OCI-LY7 (cell line): ENCODE measurements around the gene GAMT. TPM values are rescaled to one million over a fixed set of nuclear protein-coding genes. Genes with fewer than 3 reads are reported as not detected.
A peak's percentile ranks its signal among the peaks of the same experiment; 100 is the strongest.

Experiments used
- BruUV-seq: library from RNA; stranded (reverse); fragments of 400-500 nt; replicated peaks from 2 replicates; lab custom pipeline; 2021; lab: Mats Ljungman, UMichigan
- CTCF ChIA-PET: fragments of 300-600 bp; sonication (Branson Sonifier 250); formaldehyde crosslinking; loops from one replicate; lab custom pipeline; 2022; ENCODE audit warnings: antibody characterized with exemption; ENCODE audit not compliant: unreplicated experiment; lab: Charles Lee
- POLR2A ChIA-PET: fragments of 300-600 bp; sonication (Branson Sonifier 250); formaldehyde crosslinking; loops from one replicate; lab custom pipeline; 2022; ENCODE audit warnings: antibody characterized with exemption; lab: Charles Lee
- DNase-seq: peaks from one replicate; pipeline ENCODE4 v3.0.0-alpha.2; 2015; ENCODE audit warnings: low spot score
- H2AFZ ChIP-seq: fragments of 200-600 bp; sonication (generic), shearing (Covaris generic); 2 replicates; pipeline ENCODE4 v1.6.1; 2014; ENCODE audit warnings: mild to moderate bottlenecking, antibody characterized with exemption, low read length, moderate library complexity
- H3K27ac ChIP-seq: fragments of 200-600 bp; sonication (generic); 2 replicates; pipeline ENCODE4 v1.5.1; 2014; ENCODE audit warnings: mixed run types, low read depth, mild to moderate bottlenecking, moderate library complexity, low read length, inconsistent platforms; ENCODE audit not compliant: poor library complexity, severe bottlenecking
- H3K36me3 ChIP-seq: fragments of 200-600 bp; sonication (generic); 2 replicates; pipeline ENCODE4 v1.6.1; 2014; ENCODE audit warnings: mild to moderate bottlenecking, antibody characterized with exemption, low read length, moderate library complexity, mixed read lengths; ENCODE audit not compliant: insufficient read depth
- H3K4me1 ChIP-seq: fragments of 200-600 bp; sonication (generic); 2 replicates; pipeline ENCODE4 v1.5.1; 2014; ENCODE audit warnings: mild to moderate bottlenecking, low read length; ENCODE audit not compliant: insufficient read depth, poor library complexity, severe bottlenecking
- H3K4me2 ChIP-seq: fragments of 200-600 bp; sonication (generic); 2 replicates; pipeline ENCODE4 v1.6.1; 2014; ENCODE audit warnings: mild to moderate bottlenecking, low read length
- H3K4me3 ChIP-seq: fragments of 200-600 bp; sonication (generic); 2 replicates; pipeline ENCODE4 v1.5.1; 2014; ENCODE audit warnings: mild to moderate bottlenecking, low read depth, low read length; ENCODE audit not compliant: poor library complexity, severe bottlenecking
- H3K79me2 ChIP-seq: fragments of 200-600 bp; sonication (generic); 2 replicates; pipeline ENCODE4 v1.6.1; 2016; ENCODE audit warnings: low read depth, mild to moderate bottlenecking, low read length, moderate library complexity, mixed read lengths; ENCODE audit not compliant: insufficient read depth
- H3K9me2 ChIP-seq: fragments of 200-600 bp; sonication (generic); 2 replicates; pipeline ENCODE4 v1.6.1; 2016; ENCODE audit warnings: mild to moderate bottlenecking, low read length, mixed read lengths; ENCODE audit not compliant: insufficient read depth
- H3K9me3 ChIP-seq: fragments of 200-600 bp; sonication (generic); 2 replicates; pipeline ENCODE4 v1.6.1; 2014; ENCODE audit warnings: mild to moderate bottlenecking, mixed run types, low read length, mixed read lengths
- H4K20me1 ChIP-seq: fragments of 200-600 bp; sonication (generic); 2 replicates; pipeline ENCODE4 v1.6.1; 2014; ENCODE audit warnings: mild to moderate bottlenecking, antibody characterized with exemption, low read length, moderate library complexity, mixed read lengths; ENCODE audit not compliant: insufficient read depth
- CTCF ChIP-seq: fragments of 200-600 bp; sonication (generic); conservative IDR thresholded peaks from 2 replicates; pipeline ENCODE4 v1.5.1; 2014; ENCODE audit warnings: mild to moderate bottlenecking, antibody characterized with exemption, low read length, moderate library complexity, mixed read lengths
- EZH2phosphoT487 ChIP-seq: fragments of 200-600 bp; sonication (generic); IDR thresholded peaks from 2 replicates; pipeline ENCODE4 v1.6.1; 2018; ENCODE audit warnings: low read depth, borderline replicate concordance, mild to moderate bottlenecking, mixed run types, antibody characterized with exemption, low read length, moderate library complexity, mixed read lengths
- intact Hi-C: fragments of 100-400 bp; cut with micrococcal nuclease; formaldehyde crosslinking; loops from one replicate; pipeline ENCODE4 v1.10.0; 2022; ENCODE audit not compliant: unreplicated experiment
- total RNA-seq, 2 experiments: library from RNA; depleted of rRNA in 1 of 2; stranded (reverse); fragments of >200 nt in 1 of 2; shearing (Covaris generic) in 1 of 2; gene quantifications; 2 replicates each; pipeline ENCODE4 v1.2.3, GENCODE V29; 2014 to 2022

GAMT gene
- total RNA-seq, 2 experiments from 2014 or later, result 14.4 to 27.5 TPM

- POLR2A ChIA-PET, result interaction anchor here (0.6 kb wide), 1 partner anchor 387 kb away, joined by 3 read pairs; no protein-coding TSS in a partner anchor
These were observed 37.6 kb upstream of the GAMT start for GRCh38 chr19:1438933-1439354.

GRCh38 chr19:1438035-1438932 is 36.9 kb upstream of the GAMT start, which contains the start of gene RPS15:
TSS of gene RPS15 (plus strand) at chr19:1438396. CDS start at chr19:1438426, 30 bp downstream.
- intact Hi-C loops, result loop anchor here (1.0 to 5.0 kb wide), 2 partner anchors 31 to 161 kb away; partner anchors contain the start of genes DAZAP1 and FAM174C
- ChIA-PET CTCF (no interaction called here), POLR2A (no interaction called here)
- Histone ChIP-seq H3K79me2 (peaks cover 34% of the 10 kb centered on the region), H3K4me3 (peak within 1 kb of the TSS; percentile 96), H3K27ac (peak within 1 kb of the TSS; percentile 68), H3K9me2 (no peaks in the 10 kb centered on the region), H4K20me1 (peaks cover 18% of the 10 kb centered on the region), H3K36me3 (peaks cover 76% of the 10 kb centered on the region), H3K4me2 (peak within 1 kb of the TSS; percentile 93), H3K9me3 (no peaks in the 10 kb centered on the region), H2AFZ (peak within 1 kb of the TSS; percentile 54; the same call in 1 of the 2 replicates), H3K4me1 (peaks cover 27% of the 10 kb centered on the region)
- peak; percentile 97 for DNase-seq
- TF ChIP-seq EZH2phosphoT487 (no peak), CTCF (peak; percentile 85)
- BruUV-seq, result TSS peak; percentile 73

More at GRCh38 chr19:1438933-1439354, 37.6 kb upstream of the GAMT start:
- Histone ChIP-seq H4K20me1 (peaks cover 18% of the 10 kb centered on the region), H3K9me2 (no peaks in the 10 kb centered on the region), H3K27ac (peak overlapping the region; percentile 68), H3K4me3 (peak overlapping the region; percentile 96), H3K36me3 (peaks cover 71% of the 10 kb centered on the region), H3K4me2 (peak overlapping the region; percentile 93), H2AFZ (no peak overlapping the region), H3K79me2 (peaks cover 34% of the 10 kb centered on the region), H3K9me3 (no peaks in the 10 kb centered on the region), H3K4me1 (peaks cover 30% of the 10 kb centered on the region)
- intact Hi-C loops, result loop anchor here (1.0 to 5.0 kb wide), 2 partner anchors 32 to 162 kb away; partner anchors contain the start of genes DAZAP1 and FAM174C
- no TSS peak for BruUV-seq
- CTCF ChIA-PET, result no interaction called here
- peak; percentile 38 for DNase-seq
- TF ChIP-seq EZH2phosphoT487 (no peak), CTCF (no peak)
